Fibroblast of lung (primary cell): ENCODE results near the gene SLC5A5.

Experiments used
- CTCF ChIP-seq, 2 donors: IDR thresholded peaks in 1 of 2; conservative IDR thresholded peaks in 1 of 2; 1 replicate in 1 of 2; 2 replicates in 1 of 2; pipeline ENCODE4 v1.5.1; 2011 to 2012; ENCODE audit warnings: low read length in 2 of 2, control low read depth in 1 of 2, inconsistent platforms in 1 of 2, low read depth in 1 of 2, mild to moderate bottlenecking in 1 of 2
- EZH2 ChIP-seq: IDR thresholded peaks from 2 replicates; pipeline ENCODE4 v1.5.1; 2012; ENCODE audit warnings: low read length, control low read depth, mild to moderate bottlenecking; ENCODE audit errors: missing control alignments

GRCh38 chr19:17886515-17886914 lies 14.8 kb downstream of the SLC5A5 start:
- no peak for TF ChIP-seq EZH2
- no peak for TF ChIP-seq CTCF (conservative IDR thresholded peaks at IDR 0.05 in 1 of 2, IDR thresholded peaks at IDR 0.05 in 1 of 2; ENCODE audit: low read depth in 1 of 2, low read length in 2 of 2)
